Thyroid gland (tissue), 4 donors: ENCODE results near the gene TUBAL3. TPM values are rescaled to one million over a fixed set of nuclear protein-coding genes. Genes with fewer than 3 reads are reported as not detected.

Source experiments
- DNase-seq, 2 donors: peaks; one replicate each; pipeline ENCODE4 v3.0.0-alpha.2; 2019
- H3K27ac ChIP-seq, 3 donors: fragments of 200-600 bp; sonication (generic); 1 replicate in 2 of 3; 2 replicates in 1 of 3; pipeline ENCODE4 v1.5.1; 2016 to 2019; ENCODE audit warnings: mild to moderate bottlenecking in 1 of 3, moderate library complexity in 1 of 3
- H3K27me3 ChIP-seq: fragments of 200-600 bp; sonication (generic); one replicate; pipeline ENCODE4 v1.5.1; 2019
- H3K36me3 ChIP-seq, 2 donors: fragments of 200-600 bp; sonication (generic); one replicate each; pipeline ENCODE4 v1.5.1; 2016 to 2019
- H3K4me1 ChIP-seq, 2 donors: fragments of 200-600 bp; sonication (generic); one replicate each; pipeline ENCODE4 v1.5.1; 2017 to 2019
- H3K4me3 ChIP-seq, 3 donors: fragments of 200-600 bp; sonication (generic); replicated peaks in 1 of 3; 1 replicate in 2 of 3; 2 replicates in 1 of 3; pipeline ENCODE4 v1.5.1; 2016; ENCODE audit warnings: mild to moderate bottlenecking in 1 of 3
- H3K9me3 ChIP-seq: fragments of 200-600 bp; sonication (generic); one replicate; pipeline ENCODE4 v1.5.1; 2017
- CTCF ChIP-seq, 6 experiments: fragments of 200-600 bp in 3 of 6; fragments of 450-650 bp in 3 of 6; sonication (generic) in 3 of 6; IDR thresholded peaks; one replicate each; pipeline ENCODE4 v1.5.1; 2016 to 2019; ENCODE audit warnings: antibody characterized with exemption in 6 of 6, mild to moderate bottlenecking in 2 of 6, inconsistent platforms in 1 of 6, moderate library complexity in 1 of 6
- POLR2A ChIP-seq, 2 donors: fragments of 450-650 bp; IDR thresholded peaks; one replicate each; pipeline ENCODE4 v1.6.1; 2017; ENCODE audit warnings: antibody characterized with exemption in 2 of 2, mild to moderate bottlenecking in 2 of 2, moderate library complexity in 1 of 2
- WGBS, 2 donors: methylation state at CpG; one replicate each; pipeline ENCODE4 v1.1.5; 2017; 5-methylcytosine and 5-hydroxymethylcytosine counted together
- intact Hi-C: fragments of 100-400 bp; cut with DNase I; formaldehyde crosslinking; loops from one replicate; pipeline ENCODE4 v1.15.1; 2023
- total RNA-seq, 4 donors: library from RNA; depleted of rRNA; stranded (reverse); fragments of >200 nt; gene quantifications; one replicate each; pipeline ENCODE4 v1.2.3, GENCODE V29; 2016

The TUBAL3 gene
- total RNA-seq, 4 donors from 2014 or later, result 0.33 to 1.1 TPM; not detected in 2

GRCh38 chr10:5373891-5374611, 30.6 kb downstream of the TUBAL3 start:
- H3K27ac ChIP-seq, result no peak overlapping the region

GRCh38 chr10:5373307-5373706, 31.3 kb downstream of the TUBAL3 start:
- intact Hi-C loops, result no loop called here

More at GRCh38 chr10:5373891-5374611, 30.6 kb downstream of the TUBAL3 start:
- Histone ChIP-seq H3K9me3 (no peaks in the 10 kb centered on the region), H3K27me3 (no peaks in the 10 kb centered on the region), H3K36me3 (no peaks in the 10 kb centered on the region), H3K4me3 (no peak overlapping the region), H3K4me1 (no peaks in the 10 kb centered on the region)
- 86 to 89% methylated on average over 22 of the region's 22 CpGs for WGBS, 2 donors
- no peak for DNase-seq
- intact Hi-C loops, result no loop called here
- TF ChIP-seq POLR2A (IDR thresholded peaks at IDR 0.05) (no peak), CTCF (IDR thresholded peaks at IDR 0.05) (no peak)

GRCh38 chr10:5370493-5371352, 33.9 kb downstream of the TUBAL3 start:
- H3K27me3 ChIP-seq, result no peaks in the 10 kb centered on the region
- no peak for DNase-seq
- no peaks in the 10 kb centered on the region for H3K9me3 ChIP-seq
- no peak for TF ChIP-seq POLR2A (IDR thresholded peaks at IDR 0.05)
- no peak for TF ChIP-seq CTCF (IDR thresholded peaks at IDR 0.05)
- no peak overlapping the region for H3K4me3 ChIP-seq
- H3K36me3 ChIP-seq, result no peaks in the 10 kb centered on the region
- no peaks in the 10 kb centered on the region for H3K4me1 ChIP-seq
- H3K27ac ChIP-seq, result no peak overlapping the region
- WGBS, 2 donors, result 61 to 81% methylated on average over 21 to 28 of the region's 28 CpGs
- intact Hi-C loops, result no loop called here

More at GRCh38 chr10:5373307-5373706, 31.3 kb downstream of the TUBAL3 start:
- TF ChIP-seq CTCF (IDR thresholded peaks at IDR 0.05), result no peak
- no peak for TF ChIP-seq POLR2A (IDR thresholded peaks at IDR 0.05)
- Histone ChIP-seq H3K36me3 (no peaks in the 10 kb centered on the region), H3K4me3 (no peak overlapping the region), H3K27ac (no peak overlapping the region), H3K27me3 (no peaks in the 10 kb centered on the region), H3K4me1 (no peaks in the 10 kb centered on the region), H3K9me3 (no peaks in the 10 kb centered on the region)
- 82% methylated on average over 4 of the region's 4 CpGs for WGBS, 2 donors
- no peak for DNase-seq

- TF ChIP-seq CTCF (IDR thresholded peaks at IDR 0.05) (no peak), POLR2A (IDR thresholded peaks at IDR 0.05) (no peak)
- no peaks in the 10 kb centered on the region for H3K27me3 ChIP-seq
- DNase-seq, result no peak
- 72 to 85% methylated on average over 9 to 16 of the region's 16 CpGs for WGBS, 2 donors
- H3K4me1 ChIP-seq, result no peaks in the 10 kb centered on the region
- intact Hi-C loops, result no loop called here
- H3K9me3 ChIP-seq, result no peaks in the 10 kb centered on the region
- no peak overlapping the region for H3K4me3 ChIP-seq
- H3K27ac ChIP-seq, result no peak overlapping the region
- no peaks in the 10 kb centered on the region for H3K36me3 ChIP-seq
These were observed 35.1 kb downstream of the TUBAL3 start for GRCh38 chr10:5369362-5370158.
